ENCODE data around the gene STK32B. TPM values are rescaled to one million over a fixed set of nuclear protein-coding genes. Genes with fewer than 3 reads are reported as not detected.

The STK32B gene
- total RNA-seq, 1 experiment from 2014 or later: 15.1 TPM

DNA sequence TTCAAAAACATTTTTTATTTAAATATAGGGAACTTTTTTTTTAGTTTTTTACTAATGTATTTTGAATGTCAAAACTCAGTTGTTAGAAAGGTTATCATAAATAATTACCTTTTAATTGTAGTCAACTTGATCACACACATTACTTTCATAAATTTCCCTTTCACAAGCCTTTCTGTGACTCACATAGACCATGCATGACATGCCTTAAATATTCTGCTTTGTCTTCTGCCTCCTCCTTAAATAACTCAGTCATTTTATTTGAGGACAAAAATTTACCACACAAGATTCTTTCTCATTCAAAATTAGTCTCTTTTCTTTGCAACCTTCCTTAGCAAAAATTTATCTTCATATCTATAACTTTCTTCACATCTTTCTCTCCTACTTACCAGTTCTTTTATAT is 437.1 kb downstream of the STK32B start:
- Histone ChIP-seq H3K27me3 (replicated peaks; ENCODE audit: insufficient read depth, low read depth, low read length, poor library complexity) (no peaks in the 10 kb centered on the region), H3K27ac (ENCODE audit: low read depth, low read length, poor library complexity, severe bottlenecking) (no peak overlapping the region), H3K36me3 (ENCODE audit: insufficient read depth, low read length, poor library complexity, severe bottlenecking) (no peaks in the 10 kb centered on the region), H3K9me3 (ENCODE audit: low read depth, low read length, poor library complexity, severe bottlenecking) (peaks cover 14% of the 10 kb centered on the region), H3K4me3 (ENCODE audit: low read depth, low read length, poor library complexity, severe bottlenecking) (no peak overlapping the region), H3K4me1 (ENCODE audit: insufficient read depth, low read length, poor library complexity, severe bottlenecking) (no peaks in the 10 kb centered on the region)
- no peak for DNase-seq (ENCODE audit: low spot score)
- intact Hi-C loops (cut with micrococcal nuclease; ENCODE audit: unreplicated experiment): no loop called here
- no TSS peak for BruUV-seq (replicated peaks)
- POLR2A ChIA-PET (ENCODE audit: low non-redundant PET): no interaction called here
- CTCF ChIA-PET: no interaction called here
- no peak for TF ChIP-seq EZH2 (IDR thresholded peaks at IDR 0.05; ENCODE audit: borderline replicate concordance, low read depth, low read length, poor library complexity, severe bottlenecking)
- TF ChIP-seq, protein P1, sequence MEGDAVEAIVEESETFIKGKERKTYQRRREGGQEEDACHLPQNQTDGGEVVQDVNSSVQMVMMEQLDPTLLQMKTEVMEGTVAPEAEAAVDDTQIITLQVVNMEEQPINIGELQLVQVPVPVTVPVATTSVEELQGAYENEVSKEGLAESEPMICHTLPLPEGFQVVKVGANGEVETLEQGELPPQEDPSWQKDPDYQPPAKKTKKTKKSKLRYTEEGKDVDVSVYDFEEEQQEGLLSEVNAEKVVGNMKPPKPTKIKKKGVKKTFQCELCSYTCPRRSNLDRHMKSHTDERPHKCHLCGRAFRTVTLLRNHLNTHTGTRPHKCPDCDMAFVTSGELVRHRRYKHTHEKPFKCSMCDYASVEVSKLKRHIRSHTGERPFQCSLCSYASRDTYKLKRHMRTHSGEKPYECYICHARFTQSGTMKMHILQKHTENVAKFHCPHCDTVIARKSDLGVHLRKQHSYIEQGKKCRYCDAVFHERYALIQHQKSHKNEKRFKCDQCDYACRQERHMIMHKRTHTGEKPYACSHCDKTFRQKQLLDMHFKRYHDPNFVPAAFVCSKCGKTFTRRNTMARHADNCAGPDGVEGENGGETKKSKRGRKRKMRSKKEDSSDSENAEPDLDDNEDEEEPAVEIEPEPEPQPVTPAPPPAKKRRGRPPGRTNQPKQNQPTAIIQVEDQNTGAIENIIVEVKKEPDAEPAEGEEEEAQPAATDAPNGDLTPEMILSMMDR (conservative IDR thresholded peaks at IDR 0.05; ENCODE audit: low read depth, low read length): no peak

- H3K4me3 ChIP-seq (ENCODE audit: low read depth, low read length, poor library complexity, severe bottlenecking): no peak overlapping the region
- no peak overlapping the region for H3K27ac ChIP-seq (ENCODE audit: low read depth, low read length, poor library complexity, severe bottlenecking)
- H3K27me3 ChIP-seq (replicated peaks; ENCODE audit: insufficient read depth, low read depth, low read length, poor library complexity): no peaks in the 10 kb centered on the region
- no peak for DNase-seq (ENCODE audit: low spot score)
- intact Hi-C loops (cut with micrococcal nuclease; ENCODE audit: unreplicated experiment): no loop called here
- peaks cover 14% of the 10 kb centered on the region for H3K9me3 ChIP-seq (ENCODE audit: low read depth, low read length, poor library complexity, severe bottlenecking)
- TF ChIP-seq EZH2 (IDR thresholded peaks at IDR 0.05; ENCODE audit: borderline replicate concordance, low read depth, low read length, poor library complexity, severe bottlenecking): no peak
- TF ChIP-seq, protein P1 (conservative IDR thresholded peaks at IDR 0.05; ENCODE audit: low read depth, low read length): no peak
- CTCF ChIA-PET: no interaction called here
- no peaks in the 10 kb centered on the region for H3K36me3 ChIP-seq (ENCODE audit: insufficient read depth, low read length, poor library complexity, severe bottlenecking)
- no peaks in the 10 kb centered on the region for H3K4me1 ChIP-seq (ENCODE audit: insufficient read depth, low read length, poor library complexity, severe bottlenecking)
- no TSS peak for BruUV-seq (replicated peaks)
- POLR2A ChIA-PET (ENCODE audit: low non-redundant PET): no interaction called here
Measured at GRCh38 chr4:5489260-5489659, 438.0 kb downstream of the STK32B start.

- H3K9me3 ChIP-seq (ENCODE audit: low read depth, low read length, poor library complexity, severe bottlenecking): no peaks in the 10 kb centered on the region
- no peaks in the 10 kb centered on the region for H3K27me3 ChIP-seq (replicated peaks; ENCODE audit: insufficient read depth, low read depth, low read length, poor library complexity)
- H3K4me1 ChIP-seq (ENCODE audit: insufficient read depth, low read length, poor library complexity, severe bottlenecking): no peaks in the 10 kb centered on the region
- H3K27ac ChIP-seq (ENCODE audit: low read depth, low read length, poor library complexity, severe bottlenecking): no peak overlapping the region
- intact Hi-C loops (cut with micrococcal nuclease; ENCODE audit: unreplicated experiment): no loop called here
- no TSS peak for BruUV-seq (replicated peaks)
- POLR2A ChIA-PET (ENCODE audit: low non-redundant PET): no interaction called here
- CTCF ChIA-PET: no interaction called here
- DNase-seq (ENCODE audit: low spot score): no peak
- TF ChIP-seq EZH2 (IDR thresholded peaks at IDR 0.05; ENCODE audit: borderline replicate concordance, low read depth, low read length, poor library complexity, severe bottlenecking): no peak
- TF ChIP-seq, protein P1 (conservative IDR thresholded peaks at IDR 0.05; ENCODE audit: low read depth, low read length): no peak
- H3K36me3 ChIP-seq (ENCODE audit: insufficient read depth, low read length, poor library complexity, severe bottlenecking): no peaks in the 10 kb centered on the region
- H3K4me3 ChIP-seq (ENCODE audit: low read depth, low read length, poor library complexity, severe bottlenecking): no peak overlapping the region
Measured at GRCh38 chr4:5497489-5497888, 446.2 kb downstream of the STK32B start.

Data from A673 (cell line).